ENCODE results near the gene FARP2. TPM values are rescaled to one million over a fixed set of nuclear protein-coding genes. Genes with fewer than 3 reads are reported as not detected.
"Not testable (repeated sequence)": the region's sequence is repeated elsewhere in the genome, so short reads cannot be mapped to it uniquely, and the experiment has no call there.

Gene FARP2
- total and polyA plus RNA-seq, 4 donors, result 5.8 to 30.9 (median 14.3) TPM

DNA sequence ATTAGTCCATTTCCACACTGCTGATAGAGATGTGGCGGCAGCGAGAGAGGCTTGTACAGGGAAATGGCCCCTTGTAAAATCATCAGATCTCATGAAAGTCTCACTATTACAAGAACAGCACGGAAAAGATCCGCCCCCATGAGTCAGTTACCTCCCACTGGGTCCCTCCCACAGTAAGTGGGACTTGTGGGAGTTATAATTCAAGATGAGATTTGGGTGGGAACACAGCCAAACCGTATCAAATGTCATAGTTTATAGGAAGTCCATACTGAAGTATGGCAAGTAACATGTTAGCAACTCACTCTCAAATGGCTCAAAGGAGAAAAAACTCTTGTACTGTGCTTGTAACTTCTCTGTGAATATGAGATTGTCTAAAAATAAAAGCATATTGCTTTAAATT lies 56.1 kb downstream of the FARP2 start (continued):
- TF ChIP-seq HNF4G (IDR thresholded peaks at IDR 0.05), result no peak

DNA sequence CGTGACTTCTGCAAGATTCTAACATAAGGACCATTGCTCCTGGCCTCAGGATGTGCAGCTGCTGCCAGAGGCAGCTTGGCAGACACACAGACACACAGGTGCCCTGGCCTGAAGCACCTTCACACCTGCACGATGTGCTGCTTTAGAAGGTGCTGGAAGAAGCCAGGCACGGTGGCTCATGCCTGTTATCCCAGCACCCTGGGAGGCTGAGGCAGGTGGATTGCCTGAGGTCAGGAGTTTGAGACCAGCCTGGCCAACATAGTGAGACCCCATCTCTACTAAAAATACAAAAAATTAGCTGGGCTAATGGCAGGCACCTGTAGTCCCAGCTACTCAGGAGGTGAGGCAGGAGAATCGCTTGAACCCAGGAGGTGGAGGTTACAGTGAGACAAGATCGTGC lies 57.4 kb downstream of the FARP2 start:
- H3K27ac ChIP-seq (ENCODE audit: low read depth in 1 of 2, low read length in 2 of 2); H3K9me3 ChIP-seq (ENCODE audit: control insufficient read depth in 4 of 4, low read length in 3 of 4); DNase-seq (ENCODE audit: low spot score); H3K27me3 ChIP-seq (ENCODE audit: control insufficient read depth in 4 of 4, insufficient read depth in 4 of 4, low read length in 3 of 4); H3K4me3 ChIP-seq (ENCODE audit: low read depth in 1 of 3, low read length in 3 of 3); H3K4me1 ChIP-seq (ENCODE audit: control insufficient read depth in 4 of 4, insufficient read depth in 4 of 4, low read length in 3 of 4); H3K9ac ChIP-seq (ENCODE audit: low read depth in 1 of 2, low read length in 2 of 2): not testable (repeated sequence)
- peaks cover 13 to 65% (median 53%) of the 10 kb centered on the region in 4 donors for H3K36me3 ChIP-seq (ENCODE audit: control insufficient read depth in 4 of 4, insufficient read depth in 3 of 4, low read depth in 1 of 4, low read length in 3 of 4)
- 94% methylated on average over 5 of the region's 5 CpGs for WGBS

DNA sequence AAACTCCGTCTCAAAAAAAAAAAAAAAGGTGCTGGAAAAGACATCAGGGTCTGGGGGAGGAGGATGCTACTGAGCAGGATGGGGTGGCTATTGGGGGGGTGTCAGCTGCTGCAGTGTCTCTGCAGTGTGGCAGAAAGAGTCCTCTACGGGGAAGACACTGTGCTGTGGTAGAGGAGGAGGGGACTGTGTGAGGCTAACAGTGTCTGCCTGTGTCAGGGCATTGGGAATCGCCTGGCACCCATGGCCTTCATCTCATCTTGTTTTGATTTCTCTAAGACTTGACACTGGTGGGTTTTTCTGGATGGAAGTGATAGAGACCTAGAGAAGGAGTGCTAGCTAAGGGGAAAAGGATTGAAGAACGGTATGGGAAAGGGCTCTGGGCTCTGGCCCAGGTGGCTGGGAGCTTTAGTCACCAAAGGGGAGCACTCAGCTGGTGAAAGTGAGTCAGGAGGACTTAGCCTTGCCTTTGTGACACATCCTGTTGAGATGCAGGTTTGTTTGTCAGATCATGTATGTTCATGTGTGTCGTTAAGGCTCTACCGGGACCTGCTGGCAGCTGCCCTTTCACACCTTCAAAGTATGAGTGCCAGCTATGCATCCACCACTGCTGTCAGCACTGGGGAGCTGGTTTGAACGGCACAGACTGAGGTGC lies 58.0 kb downstream of the FARP2 start:
- WGBS, result 99% methylated on average over 7 of the region's 7 CpGs
- no peak for DNase-seq (ENCODE audit: low spot score)
- Histone ChIP-seq H3K9ac (ENCODE audit: low read depth in 1 of 2, low read length in 2 of 2) (no peak overlapping the region), H3K27me3 (ENCODE audit: control insufficient read depth in 4 of 4, insufficient read depth in 4 of 4, low read length in 3 of 4) (no peaks in the 10 kb centered on the region), H3K27ac (ENCODE audit: low read depth in 1 of 2, low read length in 2 of 2) (no peak overlapping the region), H3K9me3 (ENCODE audit: control insufficient read depth in 4 of 4, low read length in 3 of 4) (no peaks in the 10 kb centered on the region), H3K36me3 (ENCODE audit: control insufficient read depth in 4 of 4, insufficient read depth in 3 of 4, low read depth in 1 of 4, low read length in 3 of 4) (peaks cover 13 to 63% (median 51%) of the 10 kb centered on the region in 4 donors), H3K4me1 (ENCODE audit: control insufficient read depth in 4 of 4, insufficient read depth in 4 of 4, low read length in 3 of 4) (no peaks in the 10 kb centered on the region), H3K4me3 (ENCODE audit: low read depth in 1 of 3, low read length in 3 of 3) (no peak overlapping the region)
- TF ChIP-seq, protein P1, sequence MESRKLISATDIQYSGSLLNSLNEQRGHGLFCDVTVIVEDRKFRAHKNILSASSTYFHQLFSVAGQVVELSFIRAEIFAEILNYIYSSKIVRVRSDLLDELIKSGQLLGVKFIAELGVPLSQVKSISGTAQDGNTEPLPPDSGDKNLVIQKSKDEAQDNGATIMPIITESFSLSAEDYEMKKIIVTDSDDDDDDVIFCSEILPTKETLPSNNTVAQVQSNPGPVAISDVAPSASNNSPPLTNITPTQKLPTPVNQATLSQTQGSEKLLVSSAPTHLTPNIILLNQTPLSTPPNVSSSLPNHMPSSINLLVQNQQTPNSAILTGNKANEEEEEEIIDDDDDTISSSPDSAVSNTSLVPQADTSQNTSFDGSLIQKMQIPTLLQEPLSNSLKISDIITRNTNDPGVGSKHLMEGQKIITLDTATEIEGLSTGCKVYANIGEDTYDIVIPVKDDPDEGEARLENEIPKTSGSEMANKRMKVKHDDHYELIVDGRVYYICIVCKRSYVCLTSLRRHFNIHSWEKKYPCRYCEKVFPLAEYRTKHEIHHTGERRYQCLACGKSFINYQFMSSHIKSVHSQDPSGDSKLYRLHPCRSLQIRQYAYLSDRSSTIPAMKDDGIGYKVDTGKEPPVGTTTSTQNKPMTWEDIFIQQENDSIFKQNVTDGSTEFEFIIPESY (IDR thresholded peaks at IDR 0.05), result no peak
- TF ChIP-seq FOXA1 (IDR thresholded peaks at IDR 0.05) (no peak), NR2F2 (IDR thresholded peaks at IDR 0.05) (no peak), GABPA (IDR thresholded peaks at IDR 0.05 in 1 of 2, conservative IDR thresholded peaks at IDR 0.05 in 1 of 2) (no peak), EGR1 (IDR thresholded peaks at IDR 0.05; ENCODE audit: low read depth in 2 of 2) (no peak), RXRA (IDR thresholded peaks at IDR 0.05) (no peak), HNF4A (conservative IDR thresholded peaks at IDR 0.05) (no peak), SP1 (IDR thresholded peaks at IDR 0.05) (no peak), FOXA2 (IDR thresholded peaks at IDR 0.05) (no peak), TAF1 (conservative IDR thresholded peaks at IDR 0.05) (no peak), HNF4G (IDR thresholded peaks at IDR 0.05) (no peak), RAD21 (IDR thresholded peaks at IDR 0.05) (no peak)
- TF ChIP-seq, protein P2, sequence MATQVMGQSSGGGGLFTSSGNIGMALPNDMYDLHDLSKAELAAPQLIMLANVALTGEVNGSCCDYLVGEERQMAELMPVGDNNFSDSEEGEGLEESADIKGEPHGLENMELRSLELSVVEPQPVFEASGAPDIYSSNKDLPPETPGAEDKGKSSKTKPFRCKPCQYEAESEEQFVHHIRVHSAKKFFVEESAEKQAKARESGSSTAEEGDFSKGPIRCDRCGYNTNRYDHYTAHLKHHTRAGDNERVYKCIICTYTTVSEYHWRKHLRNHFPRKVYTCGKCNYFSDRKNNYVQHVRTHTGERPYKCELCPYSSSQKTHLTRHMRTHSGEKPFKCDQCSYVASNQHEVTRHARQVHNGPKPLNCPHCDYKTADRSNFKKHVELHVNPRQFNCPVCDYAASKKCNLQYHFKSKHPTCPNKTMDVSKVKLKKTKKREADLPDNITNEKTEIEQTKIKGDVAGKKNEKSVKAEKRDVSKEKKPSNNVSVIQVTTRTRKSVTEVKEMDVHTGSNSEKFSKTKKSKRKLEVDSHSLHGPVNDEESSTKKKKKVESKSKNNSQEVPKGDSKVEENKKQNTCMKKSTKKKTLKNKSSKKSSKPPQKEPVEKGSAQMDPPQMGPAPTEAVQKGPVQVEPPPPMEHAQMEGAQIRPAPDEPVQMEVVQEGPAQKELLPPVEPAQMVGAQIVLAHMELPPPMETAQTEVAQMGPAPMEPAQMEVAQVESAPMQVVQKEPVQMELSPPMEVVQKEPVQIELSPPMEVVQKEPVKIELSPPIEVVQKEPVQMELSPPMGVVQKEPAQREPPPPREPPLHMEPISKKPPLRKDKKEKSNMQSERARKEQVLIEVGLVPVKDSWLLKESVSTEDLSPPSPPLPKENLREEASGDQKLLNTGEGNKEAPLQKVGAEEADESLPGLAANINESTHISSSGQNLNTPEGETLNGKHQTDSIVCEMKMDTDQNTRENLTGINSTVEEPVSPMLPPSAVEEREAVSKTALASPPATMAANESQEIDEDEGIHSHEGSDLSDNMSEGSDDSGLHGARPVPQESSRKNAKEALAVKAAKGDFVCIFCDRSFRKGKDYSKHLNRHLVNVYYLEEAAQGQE (IDR thresholded peaks at IDR 0.05), result no peak
- TF ChIP-seq, protein P3, sequence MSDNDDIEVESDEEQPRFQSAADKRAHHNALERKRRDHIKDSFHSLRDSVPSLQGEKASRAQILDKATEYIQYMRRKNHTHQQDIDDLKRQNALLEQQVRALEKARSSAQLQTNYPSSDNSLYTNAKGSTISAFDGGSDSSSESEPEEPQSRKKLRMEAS (IDR thresholded peaks at IDR 0.05), result no peak
- TF ChIP-seq, protein P4, sequence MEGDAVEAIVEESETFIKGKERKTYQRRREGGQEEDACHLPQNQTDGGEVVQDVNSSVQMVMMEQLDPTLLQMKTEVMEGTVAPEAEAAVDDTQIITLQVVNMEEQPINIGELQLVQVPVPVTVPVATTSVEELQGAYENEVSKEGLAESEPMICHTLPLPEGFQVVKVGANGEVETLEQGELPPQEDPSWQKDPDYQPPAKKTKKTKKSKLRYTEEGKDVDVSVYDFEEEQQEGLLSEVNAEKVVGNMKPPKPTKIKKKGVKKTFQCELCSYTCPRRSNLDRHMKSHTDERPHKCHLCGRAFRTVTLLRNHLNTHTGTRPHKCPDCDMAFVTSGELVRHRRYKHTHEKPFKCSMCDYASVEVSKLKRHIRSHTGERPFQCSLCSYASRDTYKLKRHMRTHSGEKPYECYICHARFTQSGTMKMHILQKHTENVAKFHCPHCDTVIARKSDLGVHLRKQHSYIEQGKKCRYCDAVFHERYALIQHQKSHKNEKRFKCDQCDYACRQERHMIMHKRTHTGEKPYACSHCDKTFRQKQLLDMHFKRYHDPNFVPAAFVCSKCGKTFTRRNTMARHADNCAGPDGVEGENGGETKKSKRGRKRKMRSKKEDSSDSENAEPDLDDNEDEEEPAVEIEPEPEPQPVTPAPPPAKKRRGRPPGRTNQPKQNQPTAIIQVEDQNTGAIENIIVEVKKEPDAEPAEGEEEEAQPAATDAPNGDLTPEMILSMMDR (IDR thresholded peaks at IDR 0.05; ENCODE audit: low read depth, low read length, missing input control), result no peak

Measured in liver (tissue), 9 donors.